Adrenal gland (tissue), 5 donors: ENCODE results near the gene UCP3.

Experiments
- POLR2A ChIP-seq, 2 donors: fragments of 450-650 bp; IDR thresholded peaks; one replicate each; pipeline ENCODE4 v1.6.1; 2017; ENCODE audit warnings: antibody characterized with exemption in 2 of 2, mild to moderate bottlenecking in 2 of 2, moderate library complexity in 1 of 2
- TF ChIP-seq, protein P1 (sequence below), 6 experiments: fragments of 450-650 bp in 4 of 6; fragments of 200-600 bp in 2 of 6; sonication (generic) in 1 of 6; IDR thresholded peaks; 1 replicate in 5 of 6; 2 replicates in 1 of 6; pipeline versions ENCODE4 v1.5.1 to v1.8.0; 2016 to 2021; ENCODE audit warnings: antibody characterized with exemption in 6 of 6, mild to moderate bottlenecking in 2 of 6, moderate library complexity in 1 of 6
- donor health status: DM: no; HTN: no; CAD: no.

DNA sequence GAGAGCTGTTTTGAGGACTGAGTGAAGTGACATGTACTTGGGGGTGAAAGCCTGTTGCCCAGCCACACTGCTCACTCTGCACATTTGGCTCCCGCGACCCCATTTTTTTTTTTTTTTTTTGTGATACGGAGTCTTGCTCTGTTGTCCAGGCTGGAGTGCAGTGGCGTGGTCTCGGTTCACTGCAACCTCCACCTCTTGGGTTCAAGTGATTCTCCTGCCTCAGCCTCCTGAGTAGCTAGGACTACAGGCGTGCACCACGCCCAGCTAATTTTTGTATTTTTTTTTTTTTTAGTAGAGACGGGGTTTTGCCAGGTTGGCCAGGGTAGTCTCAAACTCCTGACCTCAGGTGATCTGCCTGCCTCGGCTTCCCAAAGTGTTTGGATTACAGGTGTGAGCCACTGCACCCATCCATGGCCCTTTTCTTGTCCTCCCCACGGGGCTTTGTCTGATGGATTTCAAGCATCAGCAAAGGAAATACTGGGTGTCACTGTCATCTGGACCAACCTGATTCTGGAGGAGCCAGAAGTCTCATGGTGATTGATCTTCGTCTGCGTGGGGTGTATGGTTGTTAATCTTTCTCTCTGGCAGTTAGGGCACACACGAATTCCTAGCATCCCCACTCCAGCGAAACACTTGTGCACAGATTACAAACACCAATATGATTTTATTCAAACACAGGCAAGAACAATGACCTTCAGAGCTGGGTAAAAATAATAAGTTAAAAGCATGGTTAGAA, 3.4 kb upstream of the UCP3 start:
- TF ChIP-seq, protein P1, sequence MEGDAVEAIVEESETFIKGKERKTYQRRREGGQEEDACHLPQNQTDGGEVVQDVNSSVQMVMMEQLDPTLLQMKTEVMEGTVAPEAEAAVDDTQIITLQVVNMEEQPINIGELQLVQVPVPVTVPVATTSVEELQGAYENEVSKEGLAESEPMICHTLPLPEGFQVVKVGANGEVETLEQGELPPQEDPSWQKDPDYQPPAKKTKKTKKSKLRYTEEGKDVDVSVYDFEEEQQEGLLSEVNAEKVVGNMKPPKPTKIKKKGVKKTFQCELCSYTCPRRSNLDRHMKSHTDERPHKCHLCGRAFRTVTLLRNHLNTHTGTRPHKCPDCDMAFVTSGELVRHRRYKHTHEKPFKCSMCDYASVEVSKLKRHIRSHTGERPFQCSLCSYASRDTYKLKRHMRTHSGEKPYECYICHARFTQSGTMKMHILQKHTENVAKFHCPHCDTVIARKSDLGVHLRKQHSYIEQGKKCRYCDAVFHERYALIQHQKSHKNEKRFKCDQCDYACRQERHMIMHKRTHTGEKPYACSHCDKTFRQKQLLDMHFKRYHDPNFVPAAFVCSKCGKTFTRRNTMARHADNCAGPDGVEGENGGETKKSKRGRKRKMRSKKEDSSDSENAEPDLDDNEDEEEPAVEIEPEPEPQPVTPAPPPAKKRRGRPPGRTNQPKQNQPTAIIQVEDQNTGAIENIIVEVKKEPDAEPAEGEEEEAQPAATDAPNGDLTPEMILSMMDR (IDR thresholded peaks at IDR 0.05): no peak
- no peak for TF ChIP-seq POLR2A (IDR thresholded peaks at IDR 0.05)
